GM19240 (cell line): ENCODE measurements around the gene VSIG8.

ENCODE experiments used
- DNase-seq: peaks from one replicate; pipeline ENCODE4 v3.0.0; 2011; ENCODE audit warnings: low spot score; ENCODE audit not compliant: insufficient read length

VSIG8 gene

GRCh38 chr1:159829822-159830465, 32.5 kb downstream of the VSIG8 start:
- DNase-seq: no peak

- DNase-seq: peak; percentile 40
Measured at GRCh38 chr1:159829273-159829634, 33.2 kb downstream of the VSIG8 start.

- no peak for DNase-seq
Measured at GRCh38 chr1:159828581-159829272, 33.7 kb downstream of the VSIG8 start.

GRCh38 chr1:159828176-159828575, 34.3 kb downstream of the VSIG8 start:
- DNase-seq: no peak

- DNase-seq: no peak
Measured at GRCh38 chr1:159827549-159827948, 34.9 kb downstream of the VSIG8 start.

- DNase-seq: no peak
Measured at GRCh38 chr1:159827102-159827490, 35.4 kb downstream of the VSIG8 start.

GRCh38 chr1:159826441-159827101, 35.9 kb downstream of the VSIG8 start, which contains the start of gene SLAMF8:
SLAMF8 (plus strand) TSS chr1:159826873; CDS start chr1:159826899, 26 bp downstream.
- DNase-seq: no peak

- no peak for DNase-seq
Measured at GRCh38 chr1:159825564-159825963, 36.9 kb downstream of the VSIG8 start.

- no peak for DNase-seq
Measured at GRCh38 chr1:159823406-159823805, 39.1 kb downstream of the VSIG8 start.

GRCh38 chr1:159821171-159821867, 41.1 kb downstream of the VSIG8 start:
- no peak for DNase-seq

GRCh38 chr1:159817276-159818041, 45.0 kb downstream of the VSIG8 start:
- no peak for DNase-seq

GRCh38 chr1:159815926-159816325, 46.5 kb downstream of the VSIG8 start:
- DNase-seq: no peak

GRCh38 chr1:159804924-159805323, 57.5 kb downstream of the VSIG8 start:
- DNase-seq: no peak
